Subcutaneous abdominal adipose tissue (tissue), 5 donors: ENCODE data around the gene STK32B.

Source experiments
- H3K27ac ChIP-seq: one replicate; pipeline ENCODE4 v1.7.0; 2013; ENCODE audit warnings: low read depth, mild to moderate bottlenecking, inconsistent platforms, low read length, moderate library complexity
- H3K27me3 ChIP-seq, 5 donors: one replicate each; pipeline ENCODE4 v1.7.0; 2013; ENCODE audit warnings: low read length in 5 of 5, inconsistent platforms in 1 of 5; ENCODE audit not compliant: control insufficient read depth in 5 of 5, insufficient read depth in 4 of 5
- H3K36me3 ChIP-seq, 5 donors: one replicate each; pipeline ENCODE4 v1.7.0; 2013; ENCODE audit warnings: low read length in 5 of 5; ENCODE audit not compliant: control insufficient read depth in 5 of 5, insufficient read depth in 5 of 5
- H3K4me1 ChIP-seq, 5 donors: one replicate each; pipeline ENCODE4 v1.7.0; 2013; ENCODE audit warnings: low read length in 5 of 5, mild to moderate bottlenecking in 3 of 5, moderate library complexity in 1 of 5; ENCODE audit not compliant: control insufficient read depth in 5 of 5, insufficient read depth in 5 of 5
- H3K4me3 ChIP-seq, 5 donors: one replicate each; pipeline ENCODE4 v1.7.0; 2013; ENCODE audit warnings: low read length in 5 of 5, low read depth in 1 of 5
- H3K9ac ChIP-seq, 5 donors: one replicate each; pipeline ENCODE4 v1.7.0; 2013; ENCODE audit warnings: low read length in 5 of 5, mild to moderate bottlenecking in 4 of 5, moderate library complexity in 3 of 5
- H3K9me3 ChIP-seq, 5 donors: one replicate each; pipeline ENCODE4 v1.7.0; 2013; ENCODE audit warnings: low read length in 5 of 5; ENCODE audit not compliant: control insufficient read depth in 5 of 5
- donor health status: healthy.
- donor health status: healthy.
- donor health status: healthy.
- donor health status: healthy.
- donor health status: healthy.

The STK32B gene

GRCh38 chr4:5206016-5206790 lies 154.9 kb downstream of the STK32B start:
- Histone ChIP-seq H3K4me3 (no peak overlapping the region), H3K9ac (no peak overlapping the region), H3K36me3 (no peaks in the 10 kb centered on the region), H3K4me1 (peaks cover 0 to 10% (median 8%) of the 10 kb centered on the region in 5 donors), H3K27ac (no peak overlapping the region), H3K9me3 (peaks cover 0 to 3% (median 0%) of the 10 kb centered on the region in 5 donors), H3K27me3 (no peaks in the 10 kb centered on the region)

GRCh38 chr4:5209862-5210261 lies 158.6 kb downstream of the STK32B start:
- Histone ChIP-seq H3K4me1 (peaks cover 0 to 7% (median 5%) of the 10 kb centered on the region in 5 donors), H3K27ac (no peak overlapping the region), H3K9ac (no peak overlapping the region), H3K4me3 (no peak overlapping the region), H3K9me3 (peaks cover 0 to 3% (median 0%) of the 10 kb centered on the region in 5 donors), H3K36me3 (no peaks in the 10 kb centered on the region), H3K27me3 (no peaks in the 10 kb centered on the region)

- Histone ChIP-seq H3K4me3 (no peak overlapping the region), H3K36me3 (no peaks in the 10 kb centered on the region), H3K9ac (no peak overlapping the region), H3K4me1 (no peaks in the 10 kb centered on the region), H3K27me3 (no peaks in the 10 kb centered on the region), H3K9me3 (peaks cover 0 to 3% (median 0%) of the 10 kb centered on the region in 5 donors), H3K27ac (no peak overlapping the region)
These were observed 160.1 kb downstream of the STK32B start for GRCh38 chr4:5211282-5211839.

- H3K4me3 ChIP-seq: no peak overlapping the region
- no peak overlapping the region for H3K27ac ChIP-seq
- peaks cover 0 to 3% (median 0%) of the 10 kb centered on the region in 5 donors for H3K9me3 ChIP-seq
- no peaks in the 10 kb centered on the region for H3K36me3 ChIP-seq
- H3K27me3 ChIP-seq: no peaks in the 10 kb centered on the region
- H3K4me1 ChIP-seq: no peaks in the 10 kb centered on the region
- H3K9ac ChIP-seq: no peak overlapping the region
These were observed 161.2 kb downstream of the STK32B start for GRCh38 chr4:5212255-5213013.

- no peak overlapping the region for H3K27ac ChIP-seq
- H3K27me3 ChIP-seq: no peaks in the 10 kb centered on the region
- no peaks in the 10 kb centered on the region for H3K9me3 ChIP-seq
- no peak overlapping the region for H3K4me3 ChIP-seq
- no peak overlapping the region for H3K9ac ChIP-seq
- no peaks in the 10 kb centered on the region for H3K4me1 ChIP-seq
- H3K36me3 ChIP-seq: no peaks in the 10 kb centered on the region
These were observed 161.9 kb downstream of the STK32B start for GRCh38 chr4:5213087-5213595.

- H3K9ac ChIP-seq: no peak overlapping the region
- H3K4me3 ChIP-seq: no peak overlapping the region
- H3K4me1 ChIP-seq: no peaks in the 10 kb centered on the region
- no peaks in the 10 kb centered on the region for H3K9me3 ChIP-seq
- H3K27ac ChIP-seq: no peak overlapping the region
- no peaks in the 10 kb centered on the region for H3K27me3 ChIP-seq
- no peaks in the 10 kb centered on the region for H3K36me3 ChIP-seq
These were observed 164.0 kb downstream of the STK32B start for GRCh38 chr4:5215321-5215720.

- Histone ChIP-seq H3K4me3 (no peak overlapping the region), H3K27me3 (no peaks in the 10 kb centered on the region), H3K9ac (no peak overlapping the region), H3K9me3 (peaks cover 7 to 13% (median 12%) of the 10 kb centered on the region in 5 donors), H3K4me1 (no peaks in the 10 kb centered on the region), H3K27ac (no peak overlapping the region), H3K36me3 (no peaks in the 10 kb centered on the region)
These were observed 166.1 kb downstream of the STK32B start for GRCh38 chr4:5217421-5217820.

- Histone ChIP-seq H3K36me3 (no peaks in the 10 kb centered on the region), H3K9me3 (peaks cover 7 to 19% (median 15%) of the 10 kb centered on the region in 5 donors), H3K9ac (no peak overlapping the region), H3K4me3 (no peak overlapping the region), H3K27ac (no peak overlapping the region), H3K27me3 (no peaks in the 10 kb centered on the region), H3K4me1 (no peaks in the 10 kb centered on the region)
These were observed 167.2 kb downstream of the STK32B start for GRCh38 chr4:5218376-5219069.

GRCh38 chr4:5220028-5220427 lies 168.7 kb downstream of the STK32B start:
- H3K9ac ChIP-seq: no peak overlapping the region
- no peaks in the 10 kb centered on the region for H3K27me3 ChIP-seq
- no peaks in the 10 kb centered on the region for H3K36me3 ChIP-seq
- H3K4me1 ChIP-seq: peaks cover 0 to 4% (median 0%) of the 10 kb centered on the region in 5 donors
- H3K9me3 ChIP-seq: peaks cover 7 to 19% (median 15%) of the 10 kb centered on the region in 5 donors
- H3K4me3 ChIP-seq: no peak overlapping the region
- H3K27ac ChIP-seq: no peak overlapping the region
